H1 (cell line): Measurements from ENCODE around the gene ITIH1. TPM values are rescaled to one million over a fixed set of nuclear protein-coding genes. Genes with fewer than 3 reads are reported as not detected.

ENCODE experiments used
- CTCF ChIA-PET: fragments of 300-600 bp; sonication (Branson Sonifier 250); formaldehyde crosslinking; loops from one replicate; lab custom pipeline; 2021; ENCODE audit not compliant: partially characterized antibody; lab: Charles Lee
- POLR2A ChIA-PET: fragments of 300-600 bp; sonication (Branson Sonifier 250); formaldehyde crosslinking; loops from one replicate; lab custom pipeline; 2021; ENCODE audit warnings: inconsistent platforms; ENCODE audit not compliant: partially characterized antibody; lab: Charles Lee
- DNase-seq, 2 experiments: peaks; one replicate each; pipeline versions ENCODE4 v3.0.0 to v3.0.0-alpha.2; 2010 to 2022; ENCODE audit warnings: low spot score in 2 of 2, low read depth in 1 of 2, mixed read lengths in 1 of 2
- FAIRE-seq: peaks from 2 replicates; lab custom pipeline; 2011; peaks lifted over from hg19 to GRCh38; lab: Jason Lieb, UNC
- H2AFZ ChIP-seq: 2 replicates; pipeline ENCODE4 v1.8.1; 2012; ENCODE audit warnings: low read length, inconsistent platforms
- H2AK5ac ChIP-seq: 2 replicates; pipeline ENCODE4 v1.6.1; 2013; ENCODE audit warnings: low read depth, low read length
- H2BK120ac ChIP-seq: replicated peaks from 2 replicates; pipeline ENCODE3; 2013; ENCODE audit warnings: low read depth, low read length, inconsistent platforms
- H2BK12ac ChIP-seq: 2 replicates; pipeline ENCODE4 v1.6.1; 2013; ENCODE audit warnings: low read depth, low read length
- H2BK15ac ChIP-seq: 2 replicates; pipeline ENCODE4 v1.6.1; 2013; ENCODE audit warnings: low read length
- H2BK20ac ChIP-seq: 2 replicates; pipeline ENCODE4 v1.6.1; 2013; ENCODE audit warnings: low read length
- H2BK5ac ChIP-seq: 2 replicates; pipeline ENCODE4 v1.6.1; 2013; ENCODE audit warnings: low read depth, low read length
- H3K14ac ChIP-seq: 2 replicates; pipeline ENCODE4 v1.6.1; 2013; ENCODE audit warnings: inconsistent platforms; ENCODE audit not compliant: insufficient read length
- H3K18ac ChIP-seq: 2 replicates; pipeline ENCODE4 v1.6.1; 2013; ENCODE audit warnings: low read length; ENCODE audit errors: extremely low read depth
- H3K23ac ChIP-seq: 2 replicates; pipeline ENCODE4 v1.6.1; 2013; ENCODE audit warnings: inconsistent platforms; ENCODE audit not compliant: insufficient read length
- H3K23me2 ChIP-seq: 2 replicates; pipeline ENCODE4 v1.6.1; 2013; ENCODE audit warnings: low read depth, low read length
- H3K27ac ChIP-seq: 2 replicates; pipeline ENCODE4 v1.6.1; 2011; ENCODE audit warnings: low read depth, low read length, inconsistent platforms
- H3K27me3 ChIP-seq, 4 experiments: replicated peaks in 1 of 4; 1 replicate in 1 of 4; 2 replicates in 3 of 4; pipeline versions ENCODE4 v1.6.1 to v1.8.1; 2011 to 2013; ENCODE audit warnings: low read length in 3 of 4, mild to moderate bottlenecking in 3 of 4, inconsistent platforms in 2 of 4, mixed read lengths in 2 of 4, moderate library complexity in 1 of 4; ENCODE audit not compliant: control insufficient read depth in 3 of 4, insufficient read depth in 3 of 4; ENCODE audit errors: extremely low read depth in 1 of 4
- H3K36me3 ChIP-seq, 4 experiments: 2 replicates each; pipeline versions ENCODE4 v1.6.1 to v1.8.1; 2011 to 2013; ENCODE audit warnings: mild to moderate bottlenecking in 4 of 4, low read length in 3 of 4, moderate library complexity in 2 of 4, control low read depth in 1 of 4, inconsistent platforms in 1 of 4; ENCODE audit not compliant: insufficient read depth in 4 of 4, control insufficient read depth in 2 of 4
- H3K4ac ChIP-seq: replicated peaks from 2 replicates; pipeline ENCODE3; 2013; ENCODE audit warnings: low read length, low read depth, mixed read lengths, inconsistent platforms; ENCODE audit not compliant: insufficient read length
- H3K4me1 ChIP-seq, 4 experiments: replicated peaks in 1 of 4; 1 replicate in 1 of 4; 2 replicates in 3 of 4; pipeline versions ENCODE4 v1.6.1 to v1.8.1; 2011 to 2013; ENCODE audit warnings: low read length in 3 of 4, inconsistent platforms in 2 of 4, mixed read lengths in 1 of 4; ENCODE audit not compliant: insufficient read depth in 4 of 4, control insufficient read depth in 3 of 4
- H3K4me2 ChIP-seq, 2 experiments: 2 replicates each; pipeline versions ENCODE4 v1.6.1 to v1.8.1; 2011 to 2013; ENCODE audit warnings: low read depth in 2 of 2, low read length in 2 of 2, control low read depth in 1 of 2, inconsistent platforms in 1 of 2, mild to moderate bottlenecking in 1 of 2; ENCODE audit not compliant: insufficient read depth in 1 of 2
- H3K4me3 ChIP-seq, 4 experiments: fragments of 200-600, 300-600 bp in 1 of 4; sonication (generic), shearing (Covaris generic), sonication (Bioruptor Twin) in 1 of 4; 2 replicates each; pipeline versions ENCODE4 v1.5.1 to v1.8.1; 2011 to 2016; ENCODE audit warnings: low read length in 4 of 4, low read depth in 3 of 4, control low read depth in 2 of 4, inconsistent platforms in 2 of 4, mild to moderate bottlenecking in 2 of 4, mixed read lengths in 1 of 4, moderate library complexity in 1 of 4; ENCODE audit not compliant: insufficient read depth in 2 of 4; ENCODE audit errors: extremely low read depth in 1 of 4
- H3K56ac ChIP-seq: replicated peaks from 2 replicates; pipeline ENCODE3; 2013; ENCODE audit warnings: low read depth, mild to moderate bottlenecking, mixed read lengths, low read length, inconsistent platforms; ENCODE audit not compliant: insufficient read length
- H3K79me1 ChIP-seq: 2 replicates; pipeline ENCODE4 v1.6.1; 2013; ENCODE audit warnings: low read depth, low read length, control low read depth
- H3K79me2 ChIP-seq, 2 experiments: 2 replicates each; pipeline versions ENCODE4 v1.6.1 to v1.8.1; 2012 to 2013; ENCODE audit warnings: low read length in 2 of 2, mild to moderate bottlenecking in 2 of 2, inconsistent platforms in 1 of 2; ENCODE audit not compliant: insufficient read depth in 2 of 2, control insufficient read depth in 1 of 2
- H3K9ac ChIP-seq, 4 experiments: replicated peaks in 1 of 4; 1 replicate in 1 of 4; 2 replicates in 3 of 4; pipeline versions ENCODE4 v1.6.1 to v1.8.1; 2011 to 2013; ENCODE audit warnings: low read depth in 3 of 4, low read length in 3 of 4, control low read depth in 2 of 4, mild to moderate bottlenecking in 2 of 4, moderate library complexity in 2 of 4, inconsistent platforms in 1 of 4; ENCODE audit errors: extremely low read depth in 1 of 4
- H3K9me3 ChIP-seq, 2 experiments: 2 replicates each; pipeline versions ENCODE4 v1.6.1 to v1.8.1; 2012 to 2013; ENCODE audit warnings: mild to moderate bottlenecking in 2 of 2, moderate library complexity in 2 of 2, control low read depth in 1 of 2, inconsistent platforms in 1 of 2, low read depth in 1 of 2, low read length in 1 of 2, mixed read lengths in 1 of 2; ENCODE audit not compliant: insufficient read depth in 2 of 2
- H4K20me1 ChIP-seq, 2 experiments: replicated peaks in 1 of 2; 2 replicates each; pipeline versions ENCODE3 to v1.8.1; 2011 to 2013; ENCODE audit warnings: inconsistent platforms in 2 of 2, low read length in 2 of 2, mild to moderate bottlenecking in 1 of 2; ENCODE audit not compliant: insufficient read depth in 2 of 2, control insufficient read depth in 1 of 2
- H4K5ac ChIP-seq: 2 replicates; pipeline ENCODE4 v1.6.1; 2013; ENCODE audit warnings: low read length, low read depth, mixed read lengths, inconsistent platforms; ENCODE audit not compliant: insufficient read length
- H4K8ac ChIP-seq: 2 replicates; pipeline ENCODE4 v1.8.0; 2013; ENCODE audit warnings: mild to moderate bottlenecking, moderate library complexity, low read length, inconsistent platforms; ENCODE audit not compliant: insufficient read depth; ENCODE audit errors: extremely low read depth
- H4K91ac ChIP-seq: replicated peaks from 2 replicates; pipeline ENCODE3; 2013; ENCODE audit warnings: low read length, mixed read lengths, inconsistent platforms; ENCODE audit not compliant: insufficient read length
- BCL11A ChIP-seq, 2 experiments: IDR thresholded peaks; one replicate each; pipeline ENCODE4 v1.6.1; 2011; ENCODE audit warnings: low read depth in 2 of 2, low read length in 2 of 2, mild to moderate bottlenecking in 2 of 2
- CBX5 ChIP-seq: fragments of 300-800, 300-1000 bp; sonication (generic); IDR thresholded peaks from 2 replicates; pipeline ENCODE4 v1.7.1; 2016; ENCODE audit warnings: antibody characterized with exemption, low read length, low read depth
- EP300 ChIP-seq, 2 experiments: IDR thresholded peaks; 1 replicate in 1 of 2; 2 replicates in 1 of 2; pipeline ENCODE4 v1.6.1; 2011 to 2012; ENCODE audit warnings: low read depth in 2 of 2, low read length in 2 of 2, mild to moderate bottlenecking in 2 of 2, borderline replicate concordance in 1 of 2, inconsistent platforms in 1 of 2, moderate library complexity in 1 of 2
- EZH2 ChIP-seq: fragments of 200-600 bp; sonication (generic); IDR thresholded peaks from 2 replicates; pipeline ENCODE4 v1.7.1; 2012; ENCODE audit warnings: low read depth, mild to moderate bottlenecking, moderate library complexity, low read length, inconsistent platforms; ENCODE audit not compliant: severe bottlenecking
- KDM1A ChIP-seq: fragments of 200-600, 300-600 bp; sonication (generic); IDR thresholded peaks from 2 replicates; pipeline ENCODE4 v1.7.1; 2016; ENCODE audit warnings: mild to moderate bottlenecking, low read length, borderline replicate concordance
- RXRA ChIP-seq: IDR thresholded peaks from 2 replicates; pipeline ENCODE4 v1.6.1; 2011; ENCODE audit warnings: low read depth, mild to moderate bottlenecking, low read length, moderate library complexity; ENCODE audit not compliant: insufficient read depth
- SIX5 ChIP-seq: IDR thresholded peaks from 2 replicates; pipeline ENCODE4 v1.6.1; 2011; ENCODE audit warnings: mild to moderate bottlenecking, low read depth, low read length
- SP4 ChIP-seq: IDR thresholded peaks from 2 replicates; pipeline ENCODE4 v1.6.1; 2012; ENCODE audit warnings: low read length, inconsistent platforms
- WGBS, 2 experiments: shearing (Covaris generic) in 1 of 2; methylation state at CpG; one replicate each; pipeline versions ENCODE4 v1.1.6 to v1.1.7; 2013 to 2015; ENCODE audit warnings: low lambda C conversion rate in 2 of 2, mixed read lengths in 2 of 2, inconsistent platforms in 1 of 2, low coverage in 1 of 2, missing lambda C conversion rate in 1 of 2; ENCODE audit not compliant: insufficient replicate concordance in 2 of 2, insufficient coverage in 1 of 2, insufficient read length in 1 of 2; ENCODE audit errors: extremely low coverage in 1 of 2, missing lambda C conversion rate in 1 of 2; 5-methylcytosine and 5-hydroxymethylcytosine counted together
- polyA plus RNA-seq, 7 experiments: library from polyadenylated mRNA; depleted of rRNA in 3 of 7; stranded (reverse) in 5 of 7; unstranded in 2 of 7; fragments of >200 nt in 5 of 7; fragments of 200-250 nt in 2 of 7; gene quantifications; 1 replicate in 5 of 7; 2 replicates in 1 of 7; 4 replicates in 1 of 7; pipeline versions ENCODE4 v1.2.1 to v1.2.3, GENCODE V29; 2011 to 2013; ENCODE audit warnings: missing spikeins in 2 of 7, mixed read lengths in 2 of 7
- total RNA-seq: library from RNA; stranded (reverse); fragmentation: NEBNext Ultra II Directional; extraction: Animal tissue kit (Norgen Biotek cat#: 25700); gene quantifications from 2 replicates; pipeline ENCODE4 v1.2.1, GENCODE V29; 2021
- TF ChIP-seq, protein P1 (sequence below): IDR thresholded peaks from 2 replicates; pipeline ENCODE4 v1.6.1; 2012; ENCODE audit warnings: low read length, inconsistent platforms

Gene ITIH1
- total and polyA plus RNA-seq, 2 of the 8 experiments (the other 6 are each of a cell fraction or from before 2014, with no cell fraction given) = not detected

DNA sequence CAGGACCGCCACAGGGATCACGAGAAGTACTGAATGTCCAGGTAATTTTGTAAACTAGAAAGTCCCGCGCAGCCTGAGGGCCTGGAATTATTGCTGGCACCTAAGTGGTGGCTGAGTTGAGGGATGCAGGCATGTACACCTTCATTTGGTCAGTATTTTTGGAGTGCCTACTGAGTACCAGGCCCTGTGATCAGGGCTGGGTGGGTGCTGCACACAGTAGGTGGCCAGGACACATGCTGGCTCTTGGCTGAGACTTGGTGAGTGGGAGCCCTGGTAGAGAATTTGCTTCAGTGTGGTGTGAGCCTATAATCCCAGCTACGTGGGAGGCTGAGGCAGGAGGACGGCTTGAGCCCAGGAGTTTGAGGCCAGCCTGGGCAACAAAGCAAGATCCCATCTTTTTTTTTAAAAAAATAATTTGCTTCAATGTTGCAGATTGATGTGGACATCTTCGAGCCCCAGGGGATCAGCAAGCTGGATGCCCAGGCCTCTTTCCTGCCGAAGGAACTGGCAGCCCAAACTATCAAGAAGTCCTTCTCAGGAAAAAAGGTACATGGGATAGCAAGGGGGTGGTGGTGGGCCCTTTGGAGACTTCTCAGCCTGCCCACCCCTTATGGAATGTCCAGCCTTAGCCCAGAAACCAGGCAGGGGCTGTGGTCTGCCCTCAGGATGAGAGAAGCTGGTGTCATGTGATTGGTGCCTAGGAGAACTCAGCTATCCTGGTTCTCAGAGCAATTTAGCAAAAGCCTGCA is 2.6 kb downstream of the ITIH1 start:
- H2AFZ ChIP-seq = no peak overlapping the region
- no peak overlapping the region for H4K8ac ChIP-seq
- DNase-seq = no peak
- CTCF ChIA-PET = interaction anchor here (1.6 to 4.3 kb wide), 3 partner anchors 8 to 19 kb away, joined by 4 to 21 read pairs (median 11); no protein-coding TSS in a partner anchor
- H3K23me2 ChIP-seq = no peaks in the 10 kb centered on the region
- no peak overlapping the region for H2AK5ac ChIP-seq
- no peak overlapping the region for H2BK5ac ChIP-seq
- H3K4ac ChIP-seq = no peak overlapping the region
- H4K91ac ChIP-seq = no peak overlapping the region
- H3K4me1 ChIP-seq = peaks cover 0 to 8% (median 0%) of the 10 kb centered on the region in 4 experiments; a peak in 1 of 7 replicates
- H4K5ac ChIP-seq = no peak overlapping the region
- H3K36me3 ChIP-seq = no peaks in the 10 kb centered on the region; a peak in 1 of 8 replicates
- no peaks in the 10 kb centered on the region for H4K20me1 ChIP-seq
- H3K23ac ChIP-seq = no peak overlapping the region
- no peak overlapping the region for H3K14ac ChIP-seq
- no peak overlapping the region for H3K18ac ChIP-seq
- H3K9ac ChIP-seq = no peak overlapping the region
- no peak overlapping the region for H2BK120ac ChIP-seq
- no peak overlapping the region for H3K4me3 ChIP-seq
- no peaks in the 10 kb centered on the region for H3K9me3 ChIP-seq
- POLR2A ChIA-PET = interaction anchor here (1.8 kb wide), 1 partner anchor 9 kb away, joined by 10 read pairs; the partner anchor contains the start of gene NEK4
- 94% methylated on average over 8 of the region's 8 CpGs; no CpG with 5 or more reads in 1 of the 2 experiments for WGBS, 2 experiments
- FAIRE-seq = no peak
- H3K79me2 ChIP-seq = no peaks in the 10 kb centered on the region
- H3K79me1 ChIP-seq = no peaks in the 10 kb centered on the region
- no peak overlapping the region for H2BK12ac ChIP-seq
- no peak overlapping the region for H3K27ac ChIP-seq
- no peaks in the 10 kb centered on the region; a peak in 1 of 7 replicates for H3K27me3 ChIP-seq
- no peak overlapping the region for H2BK20ac ChIP-seq
- no peak overlapping the region for H3K4me2 ChIP-seq
- H3K56ac ChIP-seq = no peak overlapping the region
- no peak overlapping the region for H2BK15ac ChIP-seq
- TF ChIP-seq SP4 = no peak
- TF ChIP-seq SIX5 = no peak
- TF ChIP-seq CBX5 = no peak
- no peak for TF ChIP-seq BCL11A (IDR thresholded peaks at IDR 0.05; ENCODE audit: low read depth in 2 of 2, low read length in 2 of 2)
- no peak for TF ChIP-seq KDM1A
- no peak for TF ChIP-seq EP300 (IDR thresholded peaks at IDR 0.05; ENCODE audit: borderline replicate concordance in 1 of 2, low read depth in 2 of 2, low read length in 2 of 2)
- TF ChIP-seq, protein P1, sequence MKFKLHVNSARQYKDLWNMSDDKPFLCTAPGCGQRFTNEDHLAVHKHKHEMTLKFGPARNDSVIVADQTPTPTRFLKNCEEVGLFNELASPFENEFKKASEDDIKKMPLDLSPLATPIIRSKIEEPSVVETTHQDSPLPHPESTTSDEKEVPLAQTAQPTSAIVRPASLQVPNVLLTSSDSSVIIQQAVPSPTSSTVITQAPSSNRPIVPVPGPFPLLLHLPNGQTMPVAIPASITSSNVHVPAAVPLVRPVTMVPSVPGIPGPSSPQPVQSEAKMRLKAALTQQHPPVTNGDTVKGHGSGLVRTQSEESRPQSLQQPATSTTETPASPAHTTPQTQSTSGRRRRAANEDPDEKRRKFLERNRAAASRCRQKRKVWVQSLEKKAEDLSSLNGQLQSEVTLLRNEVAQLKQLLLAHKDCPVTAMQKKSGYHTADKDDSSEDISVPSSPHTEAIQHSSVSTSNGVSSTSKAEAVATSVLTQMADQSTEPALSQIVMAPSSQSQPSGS = no peak
- no peak for TF ChIP-seq RXRA
- no peak for TF ChIP-seq EZH2
